HEK293 (cell line): ENCODE data around the gene CPA2.
"Not testable (repeated sequence)": the region's sequence is repeated elsewhere in the genome, so short reads cannot be mapped to it uniquely, and the experiment has no call there.

Source experiments
- CTCF ChIA-PET: fragments of 350-600 bp; formaldehyde crosslinking; extraction: SDS; loops from one replicate; lab custom pipeline; 2021; ENCODE audit warnings: antibody characterized with exemption; lab: Yijun Ruan, JAX
- POLR2A ChIA-PET: fragments of 300-600 bp; formaldehyde crosslinking; extraction: SDS; loops from one replicate; lab custom pipeline; 2020; ENCODE audit warnings: antibody characterized with exemption, inconsistent platforms; lab: Yijun Ruan, JAX
- H3K27ac ChIP-seq: fragments of 200-500 bp; sonication (Bioruptor generic); 2 replicates; pipeline ENCODE4 v1.5.1; 2014; ENCODE audit warnings: low read depth, low read length, control low read depth, inconsistent platforms; ENCODE audit errors: extremely low read depth
- H3K36me3 ChIP-seq, 2 experiments: fragments of 200-500 bp in 1 of 2; sonication (Bioruptor generic) in 1 of 2; 1 replicate in 1 of 2; 2 replicates in 1 of 2; pipeline ENCODE4 v1.5.1; 2014 to 2017; ENCODE audit warnings: inconsistent platforms in 2 of 2, low read length in 2 of 2; ENCODE audit not compliant: control insufficient read depth in 2 of 2, insufficient read depth in 1 of 2
- H3K4me1 ChIP-seq: fragments of 200-500 bp; sonication (Bioruptor generic); 2 replicates; pipeline ENCODE4 v1.5.1; 2014; ENCODE audit warnings: mild to moderate bottlenecking, low read length, inconsistent platforms; ENCODE audit not compliant: control insufficient read depth, insufficient read depth
- H3K4me3 ChIP-seq: 2 replicates; pipeline ENCODE4 v1.5.1; 2011; ENCODE audit warnings: low read depth, mild to moderate bottlenecking, control low read depth, low read length, moderate library complexity
- H3K9me3 ChIP-seq: fragments of 200-500 bp; sonication (Bioruptor generic); 2 replicates; pipeline ENCODE4 v1.5.1; 2014; ENCODE audit warnings: low read depth, low read length, inconsistent platforms; ENCODE audit not compliant: control insufficient read depth, insufficient read depth
- BCL11A ChIP-seq: fragments of 450-650 bp; formaldehyde crosslinking; IDR thresholded peaks from 2 replicates; pipeline ENCODE4 v1.5.1; 2016; ENCODE audit warnings: low read depth, missing biosample characterization, missing genetic modification characterization
- GLI2 ChIP-seq: fragments of 450-650 bp; formaldehyde crosslinking; IDR thresholded peaks from 2 replicates; pipeline ENCODE4; 2017; ENCODE audit warnings: missing biosample characterization, missing genetic modification characterization, low read depth, borderline replicate concordance
- IKZF3 ChIP-seq: fragments of 450-650 bp; IDR thresholded peaks from 2 replicates; pipeline ENCODE4 v1.5.0; 2018; ENCODE audit warnings: missing biosample characterization, mild to moderate bottlenecking, missing genetic modification characterization, moderate library complexity
- KLF7 ChIP-seq: fragments of 450-650 bp; formaldehyde crosslinking; IDR thresholded peaks from 2 replicates; pipeline ENCODE4 v1.5.1; 2016; ENCODE audit warnings: missing biosample characterization, missing genetic modification characterization, borderline replicate concordance
- MYNN ChIP-seq: fragments of 450-650 bp; formaldehyde crosslinking; IDR thresholded peaks from 2 replicates; pipeline ENCODE4 v1.5.1; 2016; ENCODE audit warnings: missing biosample characterization, missing genetic modification characterization, borderline replicate concordance
- MZF1 ChIP-seq: fragments of 450-650 bp; formaldehyde crosslinking; IDR thresholded peaks from 2 replicates; pipeline ENCODE4 v1.5.1; 2017; ENCODE audit warnings: missing biosample characterization, missing genetic modification characterization, borderline replicate concordance
- OSR2 ChIP-seq: fragments of 450-650 bp; formaldehyde crosslinking; IDR thresholded peaks from 2 replicates; pipeline ENCODE4 v1.5.1; 2016; ENCODE audit warnings: missing biosample characterization, missing genetic modification characterization
- OVOL3 ChIP-seq: fragments of 450-650 bp; formaldehyde crosslinking; IDR thresholded peaks from 2 replicates; pipeline ENCODE4 v1.5.1; 2016; ENCODE audit warnings: missing biosample characterization, missing genetic modification characterization
- REPIN1 ChIP-seq: fragments of 450-650 bp; formaldehyde crosslinking; IDR thresholded peaks from 2 replicates; pipeline ENCODE4 v1.5.1; 2017; ENCODE audit warnings: missing biosample characterization, missing genetic modification characterization, low read depth
- SALL2 ChIP-seq: fragments of 450-650 bp; formaldehyde crosslinking; IDR thresholded peaks from 2 replicates; pipeline ENCODE4 v1.5.0; 2017; ENCODE audit warnings: missing biosample characterization, mild to moderate bottlenecking, missing genetic modification characterization, borderline replicate concordance
- SP3 ChIP-seq: fragments of 450-650 bp; formaldehyde crosslinking; IDR thresholded peaks from 2 replicates; pipeline ENCODE4 v1.5.1; 2016; ENCODE audit warnings: missing biosample characterization, missing genetic modification characterization
- YY1 ChIP-seq: fragments of 450-650 bp; formaldehyde crosslinking; IDR thresholded peaks from 2 replicates; pipeline ENCODE4 v1.5.1; 2018; ENCODE audit warnings: missing biosample characterization, missing genetic modification characterization
- ZBTB7A ChIP-seq: fragments of 450-650 bp; formaldehyde crosslinking; IDR thresholded peaks from 2 replicates; pipeline ENCODE4 v1.5.1; 2016; ENCODE audit warnings: low read depth, missing biosample characterization, missing genetic modification characterization
- ZNF175 ChIP-seq: fragments of 450-650 bp; formaldehyde crosslinking; IDR thresholded peaks from 2 replicates; pipeline ENCODE4 v1.5.1; 2016; ENCODE audit warnings: missing biosample characterization, missing genetic modification characterization
- ZNF2 ChIP-seq: fragments of 450-650 bp; formaldehyde crosslinking; IDR thresholded peaks from 2 replicates; pipeline ENCODE4 v1.5.1; 2016; ENCODE audit warnings: missing biosample characterization, missing genetic modification characterization
- ZNF292 ChIP-seq: fragments of 450-650 bp; formaldehyde crosslinking; IDR thresholded peaks from 2 replicates; pipeline ENCODE4 v1.5.1; 2016; ENCODE audit warnings: low read depth, missing biosample characterization, missing genetic modification characterization, borderline replicate concordance
- ZNF311 ChIP-seq: fragments of 450-650 bp; formaldehyde crosslinking; IDR thresholded peaks from 2 replicates; pipeline ENCODE4 v1.5.1; 2017; ENCODE audit warnings: missing biosample characterization, missing genetic modification characterization, borderline replicate concordance
- ZNF350 ChIP-seq: fragments of 450-650 bp; formaldehyde crosslinking; IDR thresholded peaks from 2 replicates; pipeline ENCODE4 v1.5.0; 2017; ENCODE audit warnings: missing biosample characterization, mild to moderate bottlenecking, missing genetic modification characterization
- ZNF530 ChIP-seq: fragments of 450-650 bp; formaldehyde crosslinking; IDR thresholded peaks from 2 replicates; pipeline ENCODE4 v1.5.1; 2016; ENCODE audit warnings: low read depth, missing biosample characterization, missing genetic modification characterization
- ZNF600 ChIP-seq: fragments of 450-650 bp; formaldehyde crosslinking; IDR thresholded peaks from 2 replicates; pipeline ENCODE4 v1.5.1; 2016; ENCODE audit warnings: missing biosample characterization, missing genetic modification characterization
- ZNF610 ChIP-seq: fragments of 450-650 bp; formaldehyde crosslinking; IDR thresholded peaks from 2 replicates; pipeline ENCODE4 v1.5.1; 2016; ENCODE audit warnings: missing biosample characterization, missing genetic modification characterization, borderline replicate concordance
- ZSCAN16 ChIP-seq: fragments of 450-650 bp; formaldehyde crosslinking; IDR thresholded peaks from 2 replicates; pipeline ENCODE4 v1.5.1; 2016; ENCODE audit warnings: missing biosample characterization, missing genetic modification characterization
- TF ChIP-seq, protein P1 (sequence below): fragments of 450-650 bp; formaldehyde crosslinking; IDR thresholded peaks from 2 replicates; pipeline ENCODE4 v1.5.1; 2016; ENCODE audit warnings: missing biosample characterization, missing genetic modification characterization
- TF ChIP-seq, protein P2 (sequence below): fragments of 450-650 bp; IDR thresholded peaks from 2 replicates; pipeline ENCODE4 v1.5.1; 2018; ENCODE audit warnings: missing biosample characterization, missing genetic modification characterization
- TF ChIP-seq, protein P3 (sequence below): fragments of 450-650 bp; formaldehyde crosslinking; IDR thresholded peaks from 2 replicates; pipeline ENCODE4 v1.5.1; 2017; ENCODE audit warnings: missing biosample characterization, missing genetic modification characterization

Gene CPA2

DNA sequence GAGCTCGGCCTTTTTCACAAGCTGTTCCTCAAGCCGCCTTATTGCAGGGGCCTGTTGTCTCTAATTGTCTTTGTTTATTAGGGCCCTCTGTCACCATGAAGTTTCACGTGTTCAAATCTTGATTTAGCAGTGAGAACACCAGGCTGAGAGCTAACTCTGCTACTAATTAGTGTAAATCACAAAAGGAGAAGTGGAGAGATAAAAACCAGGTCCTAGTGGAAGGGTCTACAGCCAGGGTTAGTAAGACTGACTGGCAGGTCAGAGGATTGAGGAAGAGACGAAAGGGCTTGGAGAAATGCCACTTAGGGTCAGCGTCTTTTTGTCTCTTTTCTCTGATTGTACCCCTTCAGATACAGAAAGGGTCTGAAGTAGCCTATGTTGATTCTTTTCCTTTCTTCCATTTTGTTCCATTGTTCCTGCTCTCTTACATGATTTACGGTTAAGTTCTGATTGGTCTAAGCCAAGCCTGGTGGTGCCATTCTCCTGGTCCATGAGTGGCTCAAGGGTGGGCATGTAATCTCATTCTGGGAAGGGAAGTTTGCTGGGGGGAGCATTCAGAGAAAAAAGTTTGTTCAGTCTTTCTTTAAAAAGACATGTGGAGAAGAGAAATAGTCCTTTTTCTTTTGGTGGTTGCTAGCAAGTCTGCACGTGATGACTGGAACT, 37.7 kb upstream of the CPA2 start:
- Histone ChIP-seq H3K4me3 (no peak overlapping the region), H3K36me3 (no peaks in the 10 kb centered on the region), H3K4me1 (no peaks in the 10 kb centered on the region), H3K27ac (no peak overlapping the region), H3K9me3 (no peaks in the 10 kb centered on the region)
- ChIA-PET CTCF (no interaction called here), POLR2A (no interaction called here)
- no peak for TF ChIP-seq ZNF175 (tag by site-specific recombination)
- TF ChIP-seq ZNF292 (tag by site-specific recombination): no peak
- TF ChIP-seq ZBTB7A (tag by site-specific recombination): no peak
- TF ChIP-seq, protein P1, sequence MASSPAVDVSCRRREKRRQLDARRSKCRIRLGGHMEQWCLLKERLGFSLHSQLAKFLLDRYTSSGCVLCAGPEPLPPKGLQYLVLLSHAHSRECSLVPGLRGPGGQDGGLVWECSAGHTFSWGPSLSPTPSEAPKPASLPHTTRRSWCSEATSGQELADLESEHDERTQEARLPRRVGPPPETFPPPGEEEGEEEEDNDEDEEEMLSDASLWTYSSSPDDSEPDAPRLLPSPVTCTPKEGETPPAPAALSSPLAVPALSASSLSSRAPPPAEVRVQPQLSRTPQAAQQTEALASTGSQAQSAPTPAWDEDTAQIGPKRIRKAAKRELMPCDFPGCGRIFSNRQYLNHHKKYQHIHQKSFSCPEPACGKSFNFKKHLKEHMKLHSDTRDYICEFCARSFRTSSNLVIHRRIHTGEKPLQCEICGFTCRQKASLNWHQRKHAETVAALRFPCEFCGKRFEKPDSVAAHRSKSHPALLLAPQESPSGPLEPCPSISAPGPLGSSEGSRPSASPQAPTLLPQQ (tag by site-specific recombination): no peak
- TF ChIP-seq ZNF530: no peak
- TF ChIP-seq ZNF2 (tag by site-specific recombination): no peak
- TF ChIP-seq GLI2 (tag by site-specific recombination): no peak
- TF ChIP-seq IKZF3 (tag by site-specific recombination): no peak
- TF ChIP-seq ZNF311 (tag by site-specific recombination): no peak
- TF ChIP-seq MYNN (tag by site-specific recombination): no peak
- TF ChIP-seq, protein P2, sequence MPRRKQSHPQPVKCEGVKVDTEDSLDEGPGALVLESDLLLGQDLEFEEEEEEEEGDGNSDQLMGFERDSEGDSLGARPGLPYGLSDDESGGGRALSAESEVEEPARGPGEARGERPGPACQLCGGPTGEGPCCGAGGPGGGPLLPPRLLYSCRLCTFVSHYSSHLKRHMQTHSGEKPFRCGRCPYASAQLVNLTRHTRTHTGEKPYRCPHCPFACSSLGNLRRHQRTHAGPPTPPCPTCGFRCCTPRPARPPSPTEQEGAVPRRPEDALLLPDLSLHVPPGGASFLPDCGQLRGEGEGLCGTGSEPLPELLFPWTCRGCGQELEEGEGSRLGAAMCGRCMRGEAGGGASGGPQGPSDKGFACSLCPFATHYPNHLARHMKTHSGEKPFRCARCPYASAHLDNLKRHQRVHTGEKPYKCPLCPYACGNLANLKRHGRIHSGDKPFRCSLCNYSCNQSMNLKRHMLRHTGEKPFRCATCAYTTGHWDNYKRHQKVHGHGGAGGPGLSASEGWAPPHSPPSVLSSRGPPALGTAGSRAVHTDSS: no peak
- TF ChIP-seq ZNF600 (tag by site-specific recombination): no peak
- TF ChIP-seq MZF1 (tag by site-specific recombination): no peak
- TF ChIP-seq KLF7 (tag by site-specific recombination): no peak
- no peak for TF ChIP-seq SP3
- TF ChIP-seq, protein P3, sequence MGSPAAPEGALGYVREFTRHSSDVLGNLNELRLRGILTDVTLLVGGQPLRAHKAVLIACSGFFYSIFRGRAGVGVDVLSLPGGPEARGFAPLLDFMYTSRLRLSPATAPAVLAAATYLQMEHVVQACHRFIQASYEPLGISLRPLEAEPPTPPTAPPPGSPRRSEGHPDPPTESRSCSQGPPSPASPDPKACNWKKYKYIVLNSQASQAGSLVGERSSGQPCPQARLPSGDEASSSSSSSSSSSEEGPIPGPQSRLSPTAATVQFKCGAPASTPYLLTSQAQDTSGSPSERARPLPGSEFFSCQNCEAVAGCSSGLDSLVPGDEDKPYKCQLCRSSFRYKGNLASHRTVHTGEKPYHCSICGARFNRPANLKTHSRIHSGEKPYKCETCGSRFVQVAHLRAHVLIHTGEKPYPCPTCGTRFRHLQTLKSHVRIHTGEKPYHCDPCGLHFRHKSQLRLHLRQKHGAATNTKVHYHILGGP (tag by site-specific recombination): no peak
- TF ChIP-seq BCL11A (tag by site-specific recombination): no peak
- no peak for TF ChIP-seq ZSCAN16

DNA sequence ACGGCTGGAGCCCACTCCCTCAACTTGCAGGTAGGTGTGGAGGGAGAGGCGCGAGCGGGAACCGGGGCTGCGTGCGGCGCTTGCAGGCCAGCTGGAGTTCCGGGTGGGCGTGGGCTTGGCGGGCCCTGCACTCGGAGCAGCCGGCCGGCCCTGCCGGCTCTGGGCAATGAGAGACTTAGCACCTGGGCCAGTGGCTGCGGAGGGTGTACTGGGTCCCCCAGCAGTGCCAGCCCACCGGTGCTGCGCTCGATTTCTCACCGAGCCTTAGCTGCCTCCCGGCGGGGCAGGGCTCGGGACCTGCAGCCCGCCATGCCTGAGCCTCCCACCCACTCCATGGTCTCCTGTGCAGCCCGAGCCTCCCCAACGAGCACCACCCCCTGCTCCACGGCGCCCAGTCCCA, 36.7 kb upstream of the CPA2 start:
- ChIA-PET POLR2A (interaction anchor here (1.4 kb wide), 1 partner anchor 25 kb away, joined by 3 read pairs; the partner anchor contains the start of gene TMEM209), CTCF (interaction anchor here (0.6 kb wide), 1 partner anchor 146 kb away, joined by 3 read pairs; no protein-coding TSS in a partner anchor)
- not testable (repeated sequence) for H3K4me3 ChIP-seq, H3K27ac ChIP-seq, H3K4me1 ChIP-seq, H3K9me3 ChIP-seq, H3K36me3 ChIP-seq

DNA sequence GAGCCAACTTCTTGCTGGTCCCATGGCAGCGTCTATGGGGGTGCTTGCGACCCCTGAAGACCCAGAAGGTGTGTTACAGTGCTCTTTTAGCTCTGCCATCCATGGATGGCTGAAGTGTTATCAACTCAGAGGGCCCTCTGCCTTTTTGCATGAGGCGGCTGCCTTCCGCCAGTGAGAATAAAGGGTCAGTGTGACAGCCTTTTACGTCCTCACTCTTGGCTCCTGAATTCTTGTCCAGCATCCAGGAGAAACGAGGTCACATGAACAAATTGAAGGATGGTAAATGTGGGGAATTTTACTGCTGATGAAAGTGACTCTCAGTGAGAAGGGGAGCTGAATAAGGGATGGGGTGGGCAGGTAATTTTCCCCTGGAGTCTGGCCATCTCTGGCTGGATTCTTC, 34.9 kb upstream of the CPA2 start:
- H3K4me3 ChIP-seq: no peak overlapping the region
- TF ChIP-seq OVOL3 (no peak), REPIN1 (tag by site-specific recombination) (no peak), ZNF350 (tag by site-specific recombination) (no peak), ZNF292 (tag by site-specific recombination) (no peak), MYNN (tag by site-specific recombination) (no peak), OSR2 (tag by site-specific recombination) (no peak), BCL11A (tag by site-specific recombination) (no peak), SALL2 (tag by site-specific recombination) (no peak), YY1 (tag by site-specific recombination) (no peak), ZNF610 (no peak), IKZF3 (tag by site-specific recombination) (no peak)
- TF ChIP-seq, protein P2: no peak
- H3K9me3 ChIP-seq: no peaks in the 10 kb centered on the region
- H3K36me3 ChIP-seq: no peaks in the 10 kb centered on the region
- CTCF ChIA-PET: interaction anchor here (0.9 kb wide), 1 partner anchor 159 kb away, joined by 3 read pairs; no protein-coding TSS in a partner anchor
- no peak overlapping the region for H3K27ac ChIP-seq
- H3K4me1 ChIP-seq: no peaks in the 10 kb centered on the region
- POLR2A ChIA-PET: no interaction called here
